ENCODE results near the gene ZNF511.

DNA sequence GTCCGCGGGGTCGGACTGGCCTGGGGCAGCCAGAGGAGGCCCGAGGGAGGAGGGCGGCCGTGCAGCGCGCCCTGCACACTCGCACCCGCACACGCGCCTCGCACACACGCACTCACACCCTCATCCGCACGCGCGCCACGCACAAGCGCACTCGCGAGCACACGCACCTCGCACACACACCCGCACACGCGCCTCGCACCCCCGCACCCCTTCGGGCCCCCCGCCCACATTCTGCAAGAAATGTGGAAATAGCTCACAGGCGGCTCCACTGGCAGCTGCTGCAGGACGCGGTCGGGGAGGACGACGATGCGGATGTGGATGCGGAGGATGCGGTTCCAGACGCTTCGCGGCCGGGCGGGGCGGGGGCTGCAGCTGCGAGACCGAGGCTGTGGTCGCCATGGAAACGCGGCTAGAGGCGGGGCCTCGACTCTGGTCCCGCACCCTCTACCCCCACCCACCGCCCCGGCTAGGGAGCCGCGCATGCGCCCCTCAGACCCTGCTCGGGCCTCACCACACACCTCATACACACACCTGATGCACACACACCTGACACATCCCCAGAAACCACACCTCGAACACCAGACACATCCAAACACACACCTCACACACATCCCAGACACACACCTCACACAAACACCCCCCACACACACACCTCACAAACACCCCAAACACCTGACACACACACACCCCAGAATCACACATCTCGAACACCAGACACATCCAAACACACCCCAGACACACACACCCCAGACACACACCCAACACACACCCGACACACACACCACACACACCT lies 28.1 kb downstream of the ZNF511 start, which contains the start of gene CALY:
- no peak for TF ChIP-seq GATA2 (IDR thresholded peaks at IDR 0.05; ENCODE audit: low read depth, low read length)
- no peak for TF ChIP-seq GATA3 (IDR thresholded peaks at IDR 0.05; ENCODE audit: low read depth, low read length)

All from SH-SY5Y (cell line).